Fibroblast of pulmonary artery (primary cell): ENCODE results near the gene DNPEP.

Experiments
- DNase-seq: peaks from one replicate; pipeline ENCODE4 v3.0.0-alpha.2; 2010; ENCODE audit warnings: low read depth
- H3K4me3 ChIP-seq: replicated peaks from 2 replicates; pipeline ENCODE4 v1.5.1; 2011; ENCODE audit warnings: low read depth, mild to moderate bottlenecking, control low read depth, low read length, moderate library complexity
- CTCF ChIP-seq: IDR thresholded peaks from 2 replicates; pipeline ENCODE4 v1.5.1; 2011; ENCODE audit warnings: mild to moderate bottlenecking, control low read depth, low read length, inconsistent platforms; ENCODE audit errors: missing control alignments

The DNPEP gene

GRCh38 chr2:219433666-219434467 is 46.2 kb upstream of the DNPEP start:
- TF ChIP-seq CTCF, result peak; percentile 51
- no peak overlapping the region for H3K4me3 ChIP-seq
- peak; percentile 55 for DNase-seq

GRCh38 chr2:219430633-219431615 is 43.2 kb upstream of the DNPEP start:
- no peak overlapping the region for H3K4me3 ChIP-seq
- DNase-seq, result peak; percentile 56
- TF ChIP-seq CTCF, result peak; percentile 18

- TF ChIP-seq CTCF, result no peak
- no peak overlapping the region for H3K4me3 ChIP-seq
- DNase-seq, result no peak
These were observed 42.4 kb upstream of the DNPEP start for GRCh38 chr2:219429958-219430606.

GRCh38 chr2:219428469-219428868 is 40.8 kb upstream of the DNPEP start:
- no peak for TF ChIP-seq CTCF
- H3K4me3 ChIP-seq, result no peak overlapping the region
- no peak for DNase-seq

GRCh38 chr2:219426534-219427136 is 38.9 kb upstream of the DNPEP start:
- no peak overlapping the region for H3K4me3 ChIP-seq
- no peak for DNase-seq
- TF ChIP-seq CTCF, result no peak

- TF ChIP-seq CTCF, result no peak
- DNase-seq, result no peak
- H3K4me3 ChIP-seq, result no peak overlapping the region
These were observed 38.3 kb upstream of the DNPEP start for GRCh38 chr2:219426068-219426443.
